A549 (cell line): ENCODE measurements around the gene PLEKHG4B.

ENCODE experiments used
- E2F6 ChIP-seq: IDR thresholded peaks from 2 replicates; pipeline ENCODE4 v1.6.1; 2012; ENCODE audit warnings: low read depth, borderline replicate concordance
- EP300 ChIP-seq, 2 experiments: fragments of >200 bp; sonication (Bioruptor Twin); formaldehyde crosslinking; IDR thresholded peaks; 2 replicates in 1 of 2; 3 replicates in 1 of 2; pipeline ENCODE4 v1.6.1; 2016 to 2017
- HOXA7 ChIP-seq: fragments of 250-450 bp; sonication (Bioruptor Pico); IDR thresholded peaks from 2 replicates; pipeline ENCODE4 v1.5.0; 2020; ENCODE audit warnings: mild to moderate bottlenecking, moderate library complexity
- MAFK ChIP-seq: fragments of 450-650 bp; IDR thresholded peaks from 2 replicates; pipeline ENCODE4 v1.6.1; 2014; ENCODE audit not compliant: partially characterized antibody
- MYC ChIP-seq: IDR thresholded peaks from 2 replicates; pipeline ENCODE4 v1.6.1; 2012; ENCODE audit warnings: mild to moderate bottlenecking, inconsistent platforms, low read length, improper control_type of control experiment, borderline replicate concordance
- NFE2L2 ChIP-seq: fragments of 150-350 bp; conservative IDR thresholded peaks from 2 replicates; pipeline ENCODE4 v1.6.1; 2014; ENCODE audit warnings: low read length
- POLR2A ChIP-seq: IDR thresholded peaks from 2 replicates; pipeline ENCODE4 v1.6.1; 2012; ENCODE audit warnings: mild to moderate bottlenecking, low read length
- POLR2AphosphoS2 ChIP-seq: conservative IDR thresholded peaks from 2 replicates; pipeline ENCODE4 v1.6.1; 2012; ENCODE audit warnings: low read length, improper control_type of control experiment, inconsistent platforms
- RAD21 ChIP-seq, 2 experiments: fragments of >200 bp in 1 of 2; sonication (Bioruptor Twin) in 1 of 2; formaldehyde crosslinking in 1 of 2; IDR thresholded peaks in 1 of 2; conservative IDR thresholded peaks in 1 of 2; 2 replicates in 1 of 2; 3 replicates in 1 of 2; pipeline ENCODE4 v1.6.1; 2012 to 2018; ENCODE audit warnings: inconsistent platforms in 1 of 2
- RFX5 ChIP-seq: fragments of 450-650 bp; IDR thresholded peaks from 2 replicates; pipeline ENCODE4 v1.7.1; 2014; ENCODE audit warnings: antibody characterized with exemption, mild to moderate bottlenecking, moderate library complexity
- ZFP36 ChIP-seq: fragments of 450-650 bp; IDR thresholded peaks from 2 replicates; pipeline ENCODE4 v1.6.1; 2014; ENCODE audit warnings: borderline replicate concordance; ENCODE audit not compliant: partially characterized antibody
- TF ChIP-seq, protein P1 (sequence below): fragments of >200 bp; sonication (Bioruptor Twin); formaldehyde crosslinking; IDR thresholded peaks from 3 replicates; pipeline ENCODE4 v1.5.1; 2016
- TF ChIP-seq, protein P2 (sequence below): fragments of 200-600 bp; sonication (generic); IDR thresholded peaks from 2 replicates; pipeline ENCODE4 v1.6.1; 2016; ENCODE audit warnings: antibody characterized with exemption, mild to moderate bottlenecking, moderate library complexity

- no peak for TF ChIP-seq MYC
- TF ChIP-seq, protein P1, sequence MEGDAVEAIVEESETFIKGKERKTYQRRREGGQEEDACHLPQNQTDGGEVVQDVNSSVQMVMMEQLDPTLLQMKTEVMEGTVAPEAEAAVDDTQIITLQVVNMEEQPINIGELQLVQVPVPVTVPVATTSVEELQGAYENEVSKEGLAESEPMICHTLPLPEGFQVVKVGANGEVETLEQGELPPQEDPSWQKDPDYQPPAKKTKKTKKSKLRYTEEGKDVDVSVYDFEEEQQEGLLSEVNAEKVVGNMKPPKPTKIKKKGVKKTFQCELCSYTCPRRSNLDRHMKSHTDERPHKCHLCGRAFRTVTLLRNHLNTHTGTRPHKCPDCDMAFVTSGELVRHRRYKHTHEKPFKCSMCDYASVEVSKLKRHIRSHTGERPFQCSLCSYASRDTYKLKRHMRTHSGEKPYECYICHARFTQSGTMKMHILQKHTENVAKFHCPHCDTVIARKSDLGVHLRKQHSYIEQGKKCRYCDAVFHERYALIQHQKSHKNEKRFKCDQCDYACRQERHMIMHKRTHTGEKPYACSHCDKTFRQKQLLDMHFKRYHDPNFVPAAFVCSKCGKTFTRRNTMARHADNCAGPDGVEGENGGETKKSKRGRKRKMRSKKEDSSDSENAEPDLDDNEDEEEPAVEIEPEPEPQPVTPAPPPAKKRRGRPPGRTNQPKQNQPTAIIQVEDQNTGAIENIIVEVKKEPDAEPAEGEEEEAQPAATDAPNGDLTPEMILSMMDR, result no peak
- no peak for TF ChIP-seq RFX5
- no peak for TF ChIP-seq EP300 (IDR thresholded peaks at IDR 0.05)
- TF ChIP-seq MAFK, result no peak
- no peak for TF ChIP-seq ZFP36
- TF ChIP-seq NFE2L2, result no peak
- no peak for TF ChIP-seq RAD21 (conservative IDR thresholded peaks at IDR 0.05 in 1 of 2, IDR thresholded peaks at IDR 0.05 in 1 of 2)
- no peak for TF ChIP-seq E2F6
- TF ChIP-seq, protein P2, sequence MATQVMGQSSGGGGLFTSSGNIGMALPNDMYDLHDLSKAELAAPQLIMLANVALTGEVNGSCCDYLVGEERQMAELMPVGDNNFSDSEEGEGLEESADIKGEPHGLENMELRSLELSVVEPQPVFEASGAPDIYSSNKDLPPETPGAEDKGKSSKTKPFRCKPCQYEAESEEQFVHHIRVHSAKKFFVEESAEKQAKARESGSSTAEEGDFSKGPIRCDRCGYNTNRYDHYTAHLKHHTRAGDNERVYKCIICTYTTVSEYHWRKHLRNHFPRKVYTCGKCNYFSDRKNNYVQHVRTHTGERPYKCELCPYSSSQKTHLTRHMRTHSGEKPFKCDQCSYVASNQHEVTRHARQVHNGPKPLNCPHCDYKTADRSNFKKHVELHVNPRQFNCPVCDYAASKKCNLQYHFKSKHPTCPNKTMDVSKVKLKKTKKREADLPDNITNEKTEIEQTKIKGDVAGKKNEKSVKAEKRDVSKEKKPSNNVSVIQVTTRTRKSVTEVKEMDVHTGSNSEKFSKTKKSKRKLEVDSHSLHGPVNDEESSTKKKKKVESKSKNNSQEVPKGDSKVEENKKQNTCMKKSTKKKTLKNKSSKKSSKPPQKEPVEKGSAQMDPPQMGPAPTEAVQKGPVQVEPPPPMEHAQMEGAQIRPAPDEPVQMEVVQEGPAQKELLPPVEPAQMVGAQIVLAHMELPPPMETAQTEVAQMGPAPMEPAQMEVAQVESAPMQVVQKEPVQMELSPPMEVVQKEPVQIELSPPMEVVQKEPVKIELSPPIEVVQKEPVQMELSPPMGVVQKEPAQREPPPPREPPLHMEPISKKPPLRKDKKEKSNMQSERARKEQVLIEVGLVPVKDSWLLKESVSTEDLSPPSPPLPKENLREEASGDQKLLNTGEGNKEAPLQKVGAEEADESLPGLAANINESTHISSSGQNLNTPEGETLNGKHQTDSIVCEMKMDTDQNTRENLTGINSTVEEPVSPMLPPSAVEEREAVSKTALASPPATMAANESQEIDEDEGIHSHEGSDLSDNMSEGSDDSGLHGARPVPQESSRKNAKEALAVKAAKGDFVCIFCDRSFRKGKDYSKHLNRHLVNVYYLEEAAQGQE, result no peak
- no peak for TF ChIP-seq POLR2A
- no peak for TF ChIP-seq HOXA7 (CRISPR knock-in tag)
- no peak for TF ChIP-seq POLR2AphosphoS2
Observed at GRCh38 chr5:166441-167372, 74.7 kb downstream of the PLEKHG4B start.
